HAP-1 (cell line): ENCODE results near the gene GPR162.

Experiments used
- DNase-seq, 2 experiments: peaks; one replicate each; pipeline ENCODE4 v3.0.0-alpha.2; 2016 to 2020; ENCODE audit warnings: low spot score in 2 of 2
- H3K27me3 ChIP-seq: fragments of 250-450 bp; sonication (Bioruptor Pico); 2 replicates; pipeline ENCODE4 v1.5.1; 2020; ENCODE audit warnings: low read depth, mild to moderate bottlenecking, moderate library complexity
- H3K36me3 ChIP-seq: fragments of 250-450 bp; sonication (Bioruptor Pico); replicated peaks from 2 replicates; pipeline ENCODE4 v1.5.1; 2020; ENCODE audit warnings: mild to moderate bottlenecking
- H3K4me1 ChIP-seq: fragments of 250-450 bp; sonication (Bioruptor Pico); 2 replicates; pipeline ENCODE4 v1.5.1; 2020; ENCODE audit warnings: mild to moderate bottlenecking
- H3K4me3 ChIP-seq: fragments of 250-450 bp; sonication (Bioruptor Pico); 2 replicates; pipeline ENCODE4 v1.5.1; 2020; ENCODE audit warnings: mild to moderate bottlenecking, moderate library complexity
- H3K9me3 ChIP-seq: fragments of 250-450 bp; sonication (Bioruptor Pico); 2 replicates; pipeline ENCODE4 v1.5.1; 2020; ENCODE audit warnings: mild to moderate bottlenecking, moderate library complexity
- in situ Hi-C: fragments of 300-500 bp; cut with MboI; formaldehyde crosslinking; loops from 3 replicates; pipeline ENCODE4 v1.14.3; 2020; ENCODE audit warnings: low sequenced_read_pairs, inconsistent platforms, mixed read lengths

GPR162 gene

GRCh38 chr12:6822426-6823135 is 960 bp downstream of the GPR162 start:
- H3K27me3 ChIP-seq, result no peaks in the 10 kb centered on the region
- in situ Hi-C loops, result no loop called here

GRCh38 chr12:6823182-6824084 is 1.8 kb downstream of the GPR162 start:
- no peaks in the 10 kb centered on the region for H3K36me3 ChIP-seq
- DNase-seq, result no peak
- in situ Hi-C loops, result no loop called here
- H3K4me3 ChIP-seq, result no peak overlapping the region
- no peaks in the 10 kb centered on the region for H3K27me3 ChIP-seq
- H3K9me3 ChIP-seq, result no peaks in the 10 kb centered on the region
- peaks cover 17% of the 10 kb centered on the region for H3K4me1 ChIP-seq

More at GRCh38 chr12:6822426-6823135, 960 bp downstream of the GPR162 start:
- Histone ChIP-seq H3K9me3 (no peaks in the 10 kb centered on the region), H3K4me1 (peaks cover 17% of the 10 kb centered on the region), H3K4me3 (peak overlapping the region; percentile 33), H3K36me3 (no peaks in the 10 kb centered on the region)
- DNase-seq, result no peak

- Histone ChIP-seq H3K9me3 (no peaks in the 10 kb centered on the region), H3K4me3 (no peak overlapping the region), H3K4me1 (peaks cover 17% of the 10 kb centered on the region), H3K27me3 (no peaks in the 10 kb centered on the region), H3K36me3 (peaks cover 3% of the 10 kb centered on the region)
- in situ Hi-C loops, result no loop called here
- DNase-seq, result no peak
Measured at GRCh38 chr12:6824085-6824775, 2.6 kb downstream of the GPR162 start.

GRCh38 chr12:6824901-6825381 is 3.3 kb downstream of the GPR162 start:
- Histone ChIP-seq H3K36me3 (peaks cover 9% of the 10 kb centered on the region), H3K9me3 (no peaks in the 10 kb centered on the region), H3K4me1 (peaks cover 21% of the 10 kb centered on the region), H3K27me3 (no peaks in the 10 kb centered on the region), H3K4me3 (no peak overlapping the region)
- DNase-seq, result no peak
- in situ Hi-C loops, result loop anchor here (5.0 kb wide), 1 partner anchor 73 kb away; the partner anchor contains the start of gene MLF2

GRCh38 chr12:6825398-6826124 is 3.9 kb downstream of the GPR162 start:
- in situ Hi-C loops, result loop anchor here (5.0 kb wide), 1 partner anchor 73 kb away; the partner anchor contains the start of gene MLF2
- H3K4me1 ChIP-seq, result peaks cover 24% of the 10 kb centered on the region
- H3K36me3 ChIP-seq, result peaks cover 15% of the 10 kb centered on the region
- H3K4me3 ChIP-seq, result no peak overlapping the region
- H3K27me3 ChIP-seq, result no peaks in the 10 kb centered on the region
- no peaks in the 10 kb centered on the region for H3K9me3 ChIP-seq
- DNase-seq, result peak; percentile 70 to 92

GRCh38 chr12:6826125-6826733 is 4.6 kb downstream of the GPR162 start:
- Histone ChIP-seq H3K9me3 (no peaks in the 10 kb centered on the region), H3K4me1 (peaks cover 20% of the 10 kb centered on the region), H3K36me3 (peaks cover 22% of the 10 kb centered on the region), H3K4me3 (no peak overlapping the region), H3K27me3 (no peaks in the 10 kb centered on the region)
- in situ Hi-C loops, result loop anchor here (5.0 kb wide), 1 partner anchor 74 kb away; the partner anchor contains the start of gene MLF2
- DNase-seq, result no peak

- in situ Hi-C loops, result loop anchor here (5.0 kb wide), 1 partner anchor 75 kb away; the partner anchor contains the start of gene MLF2
- Histone ChIP-seq H3K9me3 (no peaks in the 10 kb centered on the region), H3K36me3 (peaks cover 28% of the 10 kb centered on the region), H3K27me3 (no peaks in the 10 kb centered on the region), H3K4me3 (no peak overlapping the region), H3K4me1 (peaks cover 18% of the 10 kb centered on the region)
- no peak for DNase-seq
Measured at GRCh38 chr12:6826734-6827436, 5.3 kb downstream of the GPR162 start.

GRCh38 chr12:6827437-6827911 is 5.9 kb downstream of the GPR162 start:
- Histone ChIP-seq H3K9me3 (no peaks in the 10 kb centered on the region), H3K36me3 (peaks cover 32% of the 10 kb centered on the region), H3K4me1 (peaks cover 15% of the 10 kb centered on the region), H3K27me3 (no peaks in the 10 kb centered on the region), H3K4me3 (0 out of 2 replicates have a peak overlapping the region, but pooled peaks have one; percentile 12)
- peak; percentile 91 to 97 for DNase-seq
- in situ Hi-C loops, result loop anchor here (5.0 kb wide), 1 partner anchor 75 kb away; the partner anchor contains the start of gene MLF2

GRCh38 chr12:6827982-6828780 is 6.6 kb downstream of the GPR162 start, which contains the start of gene P3H3:
P3H3 (plus strand) TSS chr12:6828407; CDS start chr12:6828441, 34 bp downstream.
- DNase-seq, result peak; percentile 61 to 81
- Histone ChIP-seq H3K4me1 (peaks cover 13% of the 10 kb centered on the region), H3K9me3 (no peaks in the 10 kb centered on the region), H3K4me3 (peak within 1 kb of the TSS; percentile 93), H3K36me3 (peaks cover 36% of the 10 kb centered on the region), H3K27me3 (no peaks in the 10 kb centered on the region)
- in situ Hi-C loops, result loop anchor here (5.0 kb wide), 1 partner anchor 76 kb away; the partner anchor contains the start of gene MLF2

GRCh38 chr12:6828781-6829535 is 7.3 kb downstream of the GPR162 start:
- peaks cover 12% of the 10 kb centered on the region for H3K4me1 ChIP-seq
- H3K36me3 ChIP-seq, result peaks cover 44% of the 10 kb centered on the region
- peak in 1 of 2 experiments; percentile 60 for DNase-seq
- H3K9me3 ChIP-seq, result no peaks in the 10 kb centered on the region
- peak overlapping the region; percentile 93 for H3K4me3 ChIP-seq
- in situ Hi-C loops, result loop anchor here (5.0 kb wide), 1 partner anchor 77 kb away; the partner anchor contains the start of gene MLF2
- no peaks in the 10 kb centered on the region for H3K27me3 ChIP-seq
